ENCODE results near the gene SLC17A6. TPM values are rescaled to one million over a fixed set of nuclear protein-coding genes. Genes with fewer than 3 reads are reported as not detected.

The SLC17A6 gene
- not detected for total RNA-seq

DNA sequence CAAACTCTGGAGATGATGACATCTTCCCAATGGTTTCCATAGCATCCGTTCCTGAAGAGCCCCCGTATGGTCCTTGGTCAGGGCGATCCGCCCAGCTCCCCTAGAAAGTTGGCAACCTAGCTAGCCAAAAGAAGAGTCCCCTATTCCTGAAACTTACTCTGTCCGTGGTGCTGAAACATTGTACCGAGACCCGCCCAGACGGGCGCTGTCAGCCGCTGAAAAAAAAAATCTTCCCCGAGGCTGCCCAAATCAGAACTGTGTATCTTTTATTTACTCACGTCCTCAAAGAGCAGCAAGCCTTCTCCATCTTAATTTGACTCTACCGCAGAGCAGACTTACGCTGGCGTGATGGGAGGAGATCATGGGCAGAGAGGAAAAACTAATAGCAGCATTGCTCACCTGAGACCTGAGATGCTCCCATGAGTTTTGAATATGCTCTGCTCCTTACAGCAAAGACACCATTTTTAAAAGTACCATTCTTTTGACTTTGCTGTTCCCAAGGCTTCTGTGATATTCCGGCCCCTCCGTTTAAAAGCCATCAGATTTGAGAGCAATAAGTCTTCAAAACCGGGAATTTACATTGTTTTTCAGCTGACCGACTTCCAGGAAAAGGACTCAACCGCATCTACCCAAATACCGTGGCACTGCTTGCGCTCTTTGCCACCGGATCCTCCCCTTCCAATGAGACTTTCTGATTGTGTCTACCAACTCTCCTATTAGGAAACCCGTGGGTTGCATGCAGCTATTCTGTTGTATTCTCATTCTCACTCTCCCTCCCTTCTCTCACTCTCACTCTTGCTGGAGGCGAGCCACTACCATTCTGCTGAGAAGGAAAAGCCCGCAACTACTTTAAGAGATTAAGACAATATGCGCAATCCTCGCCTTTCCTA lies at the start of gene SLC17A6:
Gene SLC17A6, plus strand, starts transcription at position 786 of the 890 bp plus-strand sequence. CDS start 153 bp downstream, outside the sequence.
- Histone ChIP-seq H3K4me1 (ENCODE audit: insufficient read depth, low read length) (no peaks in the 10 kb centered on the region), H3K4me3 (ENCODE audit: low read length) (no peak within 1 kb of the TSS), H3K9me3 (ENCODE audit: low read depth, low read length) (no peaks in the 10 kb centered on the region), H3K27me3 (ENCODE audit: insufficient read depth, low read length) (peaks cover 62% of the 10 kb centered on the region)

DNA sequence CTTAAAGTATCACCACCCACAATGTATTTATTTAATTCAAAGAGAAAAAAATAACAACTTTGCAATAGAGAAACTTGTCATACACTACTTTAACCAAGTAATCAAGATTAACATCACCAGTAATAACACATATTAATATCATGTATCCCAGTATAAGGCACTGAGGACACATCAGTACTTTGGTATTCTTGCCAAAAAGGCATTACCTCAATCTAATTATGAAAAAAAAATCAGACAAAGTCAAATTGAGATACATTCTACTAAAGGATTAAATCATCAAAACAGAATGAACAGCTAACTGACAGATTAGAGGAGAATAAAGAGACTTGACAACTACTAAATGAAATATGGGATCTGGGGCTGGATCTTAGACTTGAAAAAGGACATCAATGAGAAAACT lies 35.8 kb upstream of the SLC17A6 start:
- Histone ChIP-seq H3K4me1 (ENCODE audit: insufficient read depth, low read length) (no peaks in the 10 kb centered on the region), H3K9me3 (ENCODE audit: low read depth, low read length) (no peaks in the 10 kb centered on the region), H3K27me3 (ENCODE audit: insufficient read depth, low read length) (peaks cover 2% of the 10 kb centered on the region), H3K4me3 (ENCODE audit: low read length) (no peak overlapping the region)

DNA sequence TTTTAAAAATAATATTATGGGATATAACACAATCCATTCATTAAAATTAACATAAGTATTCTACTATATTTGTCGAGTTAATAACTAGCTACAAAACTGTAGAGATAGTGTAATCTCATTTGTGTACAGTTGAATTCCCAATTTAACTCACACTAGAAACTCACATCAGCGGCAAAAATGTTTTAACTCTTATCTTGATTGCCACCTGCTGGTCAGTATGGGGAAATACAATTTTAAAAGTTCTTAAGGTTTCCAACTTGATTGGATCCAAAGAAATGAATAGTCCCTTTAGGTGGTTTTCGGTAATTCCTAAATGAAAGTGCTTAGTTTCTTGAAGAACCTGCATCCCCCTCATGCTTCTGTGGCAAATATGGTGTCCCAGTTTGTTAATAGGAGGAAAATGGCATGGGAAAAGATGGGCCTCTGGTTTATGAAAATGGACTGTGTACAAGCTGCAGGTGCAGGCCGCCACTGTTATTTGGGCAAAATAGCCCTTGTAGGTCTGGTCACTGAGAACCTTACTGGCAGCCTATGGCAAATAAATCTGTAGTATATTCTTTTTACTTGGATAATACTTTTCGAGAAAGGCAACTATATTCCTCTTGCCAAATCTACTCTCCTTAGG lies 33.7 kb upstream of the SLC17A6 start:
- no peaks in the 10 kb centered on the region for H3K4me1 ChIP-seq (ENCODE audit: insufficient read depth, low read length)
- peaks cover 7% of the 10 kb centered on the region for H3K27me3 ChIP-seq (ENCODE audit: insufficient read depth, low read length)
- H3K9me3 ChIP-seq (ENCODE audit: low read depth, low read length), result no peaks in the 10 kb centered on the region
- no peak overlapping the region for H3K4me3 ChIP-seq (ENCODE audit: low read length)

DNA sequence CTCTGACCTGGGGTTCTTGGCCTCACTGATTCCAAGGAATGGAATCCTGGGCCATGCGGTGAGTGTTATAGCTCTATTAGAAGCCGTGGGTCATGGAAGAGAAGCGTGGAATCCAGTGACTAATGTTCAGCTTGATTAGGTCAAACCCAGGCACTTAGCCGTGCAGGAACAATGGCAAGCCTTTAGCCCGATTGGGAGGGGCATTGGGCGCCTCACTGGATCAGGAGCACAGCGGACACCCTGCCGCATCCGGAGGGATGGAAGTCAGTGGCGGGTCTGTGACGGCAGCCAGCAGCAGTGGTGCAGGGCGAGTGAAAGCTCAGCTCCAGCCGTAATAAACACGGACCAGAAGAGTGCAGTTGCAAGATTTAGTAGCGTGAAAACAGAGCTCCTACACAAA lies 20.5 kb upstream of the SLC17A6 start:
- no peak overlapping the region for H3K4me3 ChIP-seq (ENCODE audit: low read length)
- H3K27me3 ChIP-seq (ENCODE audit: insufficient read depth, low read length), result no peaks in the 10 kb centered on the region
- H3K4me1 ChIP-seq (ENCODE audit: insufficient read depth, low read length), result no peaks in the 10 kb centered on the region
- H3K9me3 ChIP-seq (ENCODE audit: low read depth, low read length), result no peaks in the 10 kb centered on the region

DNA sequence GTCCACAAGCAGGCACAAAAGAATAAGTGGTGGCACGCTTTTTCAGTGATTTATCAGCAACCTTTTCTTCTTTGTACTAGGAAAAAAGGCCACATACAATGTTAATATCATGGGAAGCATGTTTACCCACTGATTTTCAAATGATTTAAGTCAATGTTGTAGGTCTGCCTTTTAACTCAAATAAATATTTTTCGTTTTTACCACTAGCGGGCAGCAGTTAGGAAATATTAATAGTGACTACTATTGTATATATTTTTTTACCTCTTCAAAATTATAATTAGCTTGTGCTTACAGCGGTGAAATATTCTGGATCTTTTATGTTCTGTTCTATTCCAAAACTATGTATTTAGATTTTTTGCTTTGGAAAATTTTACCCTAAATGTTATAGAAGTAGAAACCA lies 6.4 kb upstream of the SLC17A6 start:
- Histone ChIP-seq H3K9me3 (ENCODE audit: low read depth, low read length) (no peaks in the 10 kb centered on the region), H3K4me3 (ENCODE audit: low read length) (no peak overlapping the region), H3K4me1 (ENCODE audit: insufficient read depth, low read length) (no peaks in the 10 kb centered on the region), H3K27me3 (ENCODE audit: insufficient read depth, low read length) (peaks cover 6% of the 10 kb centered on the region)

DNA sequence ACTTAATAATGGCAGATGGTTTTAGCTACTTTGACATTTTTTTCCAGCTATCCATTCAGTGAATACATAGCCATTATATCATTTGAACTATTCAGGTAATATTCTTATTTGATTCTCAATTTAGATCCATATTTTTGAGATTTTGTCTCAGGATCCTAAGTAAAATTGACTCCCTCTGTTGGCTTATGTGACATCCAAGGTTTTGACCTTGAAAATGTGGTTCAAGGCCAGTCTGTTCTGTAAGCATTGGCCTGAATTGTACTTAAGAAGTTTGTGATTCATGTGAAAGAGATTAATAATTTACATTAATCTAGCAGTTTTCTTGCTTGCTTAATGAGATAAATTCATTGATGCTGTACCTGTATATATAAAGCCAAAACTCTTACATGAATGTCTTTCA lies 1.6 kb upstream of the SLC17A6 start:
- H3K4me3 ChIP-seq (ENCODE audit: low read length), result no peak overlapping the region
- peaks cover 50% of the 10 kb centered on the region for H3K27me3 ChIP-seq (ENCODE audit: insufficient read depth, low read length)
- H3K9me3 ChIP-seq (ENCODE audit: low read depth, low read length), result no peaks in the 10 kb centered on the region
- H3K4me1 ChIP-seq (ENCODE audit: insufficient read depth, low read length), result no peaks in the 10 kb centered on the region

DNA sequence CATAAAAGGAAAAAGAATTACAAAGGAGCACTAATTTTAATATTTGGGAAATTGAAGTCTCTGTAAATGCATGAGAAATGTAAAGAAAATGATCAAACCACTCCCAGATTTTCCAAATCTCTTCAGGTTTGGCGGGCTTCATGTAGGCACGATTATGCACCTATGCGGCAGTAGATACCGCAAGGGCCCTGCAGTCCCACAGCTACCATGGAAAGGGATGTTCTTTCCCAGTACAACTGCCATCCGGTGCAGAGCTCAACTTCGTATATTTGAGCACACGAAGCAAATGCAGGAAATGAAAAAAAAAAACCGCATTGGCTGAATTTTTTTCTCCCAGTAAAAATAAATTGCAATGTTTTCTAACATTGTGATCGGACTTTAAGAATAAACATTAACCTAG lies 1.4 kb downstream of the SLC17A6 start:
- H3K27me3 ChIP-seq (ENCODE audit: insufficient read depth, low read length), result peaks cover 78% of the 10 kb centered on the region
- H3K4me3 ChIP-seq (ENCODE audit: low read length), result no peak overlapping the region
- no peaks in the 10 kb centered on the region for H3K4me1 ChIP-seq (ENCODE audit: insufficient read depth, low read length)
- H3K9me3 ChIP-seq (ENCODE audit: low read depth, low read length), result no peaks in the 10 kb centered on the region

DNA sequence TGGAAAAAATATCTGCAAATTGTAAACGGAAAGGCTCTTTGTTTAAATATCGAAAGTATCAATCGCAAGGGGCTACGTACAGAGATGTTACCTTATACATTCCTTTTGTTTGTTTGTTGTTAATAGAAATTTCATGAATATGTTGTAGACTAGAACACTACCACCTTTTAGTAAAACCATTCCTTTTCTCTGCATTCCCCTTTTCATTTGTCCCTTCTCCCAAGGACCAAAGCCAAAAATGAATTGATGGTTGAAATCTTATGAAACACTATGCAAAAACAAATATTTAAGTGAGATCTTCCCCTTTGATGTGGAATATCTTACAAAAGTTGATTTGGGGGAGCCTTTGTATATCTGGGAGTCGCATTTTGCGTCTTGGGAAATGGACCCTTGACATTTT lies 2.1 kb downstream of the SLC17A6 start:
- Histone ChIP-seq H3K4me3 (ENCODE audit: low read length) (no peak overlapping the region), H3K27me3 (ENCODE audit: insufficient read depth, low read length) (peaks cover 82% of the 10 kb centered on the region)

DNA sequence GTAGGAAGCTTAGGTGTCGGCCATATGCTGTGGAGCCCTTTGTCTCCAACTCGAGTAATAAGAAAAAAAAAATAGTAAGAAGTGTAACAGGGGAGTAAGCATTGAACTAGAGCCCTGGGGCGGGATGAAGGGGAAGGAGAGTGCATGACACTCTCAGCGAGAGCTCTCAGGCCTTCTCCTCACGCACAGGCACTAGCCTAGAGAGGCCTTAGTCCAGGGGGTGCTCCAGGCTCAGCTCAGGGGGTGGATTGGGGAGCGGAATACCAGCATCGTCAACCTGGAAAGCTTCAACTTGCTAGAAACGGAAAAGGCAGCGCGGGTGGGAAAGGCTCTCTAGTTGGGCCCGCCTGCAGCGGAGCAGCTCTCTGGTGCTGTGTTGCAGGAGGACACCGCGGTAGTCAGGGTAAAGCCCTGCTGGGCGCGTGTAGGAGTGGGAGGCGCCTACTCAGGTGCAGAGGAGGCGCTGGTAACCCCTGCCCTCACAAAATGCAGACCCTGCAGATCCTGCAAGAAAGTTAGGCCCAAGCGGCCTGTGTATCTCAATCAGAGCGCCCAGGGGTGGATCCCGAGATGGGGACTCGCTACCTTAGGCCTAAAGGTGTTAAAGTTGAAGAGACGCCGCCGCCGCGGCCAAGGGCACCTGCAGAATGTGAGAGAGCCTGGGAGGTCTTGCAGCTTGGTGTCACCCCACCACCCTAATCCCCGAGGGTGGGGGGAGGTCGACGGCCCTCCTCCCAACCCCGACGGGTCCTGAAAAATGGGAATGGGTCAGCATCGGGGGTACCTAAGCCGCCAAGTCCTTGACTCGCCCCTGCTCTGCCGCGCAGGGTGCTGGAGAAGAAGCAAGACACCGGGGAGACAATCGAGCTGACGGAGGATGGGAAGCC lies 2.8 kb downstream of the SLC17A6 start:
- no peak overlapping the region for H3K4me3 ChIP-seq (ENCODE audit: low read length)
- no peaks in the 10 kb centered on the region for H3K9me3 ChIP-seq (ENCODE audit: low read depth, low read length)
- H3K27me3 ChIP-seq (ENCODE audit: insufficient read depth, low read length), result peaks cover 85% of the 10 kb centered on the region
- H3K4me1 ChIP-seq (ENCODE audit: insufficient read depth, low read length), result no peaks in the 10 kb centered on the region

More for the DNA sequence above, 2.1 kb downstream of the SLC17A6 start:
- H3K9me3 ChIP-seq (ENCODE audit: low read depth, low read length), result no peaks in the 10 kb centered on the region
- no peaks in the 10 kb centered on the region for H3K4me1 ChIP-seq (ENCODE audit: insufficient read depth, low read length)

DNA sequence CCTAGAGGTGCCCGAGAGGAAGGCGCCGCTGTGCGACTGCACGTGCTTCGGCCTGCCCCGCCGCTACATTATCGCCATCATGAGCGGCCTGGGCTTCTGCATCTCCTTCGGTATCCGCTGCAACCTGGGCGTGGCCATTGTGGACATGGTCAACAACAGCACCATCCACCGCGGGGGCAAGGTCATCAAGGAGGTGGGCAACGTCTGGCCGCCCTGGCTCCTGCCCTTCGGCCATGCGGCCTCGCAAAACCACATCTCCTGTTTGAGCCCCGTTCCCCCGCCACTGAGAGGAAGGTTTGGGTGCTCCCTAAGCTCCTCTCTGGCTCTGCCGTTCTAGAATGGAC lies 3.4 kb downstream of the SLC17A6 start:
- Histone ChIP-seq H3K9me3 (ENCODE audit: low read depth, low read length) (no peaks in the 10 kb centered on the region), H3K4me3 (ENCODE audit: low read length) (no peak overlapping the region), H3K4me1 (ENCODE audit: insufficient read depth, low read length) (no peaks in the 10 kb centered on the region), H3K27me3 (ENCODE audit: insufficient read depth, low read length) (peaks cover 87% of the 10 kb centered on the region)

DNA sequence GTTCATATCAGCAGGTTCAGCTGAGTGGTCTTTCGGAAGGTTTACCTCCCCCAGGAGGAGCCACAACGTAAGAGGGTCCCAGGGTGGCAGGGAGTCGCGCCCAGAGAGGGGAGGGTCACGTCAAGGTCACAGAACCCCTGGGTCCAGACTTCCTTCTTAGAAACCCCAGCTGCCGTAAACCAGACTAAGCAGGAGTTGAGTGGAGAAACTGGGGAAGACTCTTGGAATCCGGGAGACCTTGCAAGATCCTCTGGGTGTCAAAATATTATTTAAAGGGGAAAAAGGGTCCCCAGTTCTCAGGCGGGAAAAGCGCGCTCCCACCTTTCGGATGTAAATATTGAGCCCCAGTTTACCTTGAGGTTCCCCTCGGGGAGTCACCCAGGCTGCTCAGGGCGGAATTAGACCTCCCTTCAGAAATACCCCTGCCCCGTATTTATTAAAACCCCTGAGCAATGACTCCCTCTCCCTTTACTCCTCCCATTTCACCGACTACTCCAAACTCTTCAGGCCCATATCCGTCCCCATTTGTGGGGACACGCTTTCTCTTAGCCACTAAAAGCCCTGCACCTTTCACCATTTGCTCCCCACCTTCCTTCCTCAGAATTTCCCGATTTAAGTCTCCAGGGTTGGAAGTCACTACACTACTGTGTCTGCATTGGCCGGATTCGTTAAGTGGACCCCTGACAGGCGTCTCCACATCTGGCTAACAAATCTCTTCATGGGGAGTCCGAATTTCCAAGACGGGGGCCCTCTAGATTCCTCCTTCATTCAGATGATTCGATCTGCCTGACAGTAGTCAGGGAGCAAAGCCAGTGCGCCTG lies 4.2 kb downstream of the SLC17A6 start:
- no peak overlapping the region for H3K4me3 ChIP-seq (ENCODE audit: low read length)
- H3K9me3 ChIP-seq (ENCODE audit: low read depth, low read length), result no peaks in the 10 kb centered on the region
- no peaks in the 10 kb centered on the region for H3K4me1 ChIP-seq (ENCODE audit: insufficient read depth, low read length)
- H3K27me3 ChIP-seq (ENCODE audit: insufficient read depth, low read length), result peaks cover 81% of the 10 kb centered on the region

DNA sequence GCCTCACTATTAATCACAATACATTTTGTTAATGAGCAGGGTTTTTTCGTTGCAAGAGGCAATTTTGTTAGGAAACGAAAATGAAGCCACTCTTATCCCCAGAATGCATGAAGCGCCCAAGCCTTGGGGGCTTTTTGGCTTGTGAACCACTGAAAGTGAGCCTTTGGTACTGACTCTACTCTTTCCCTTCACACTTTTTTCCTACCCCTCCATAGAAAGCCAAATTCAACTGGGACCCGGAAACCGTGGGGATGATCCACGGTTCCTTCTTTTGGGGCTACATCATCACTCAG lies 4.8 kb downstream of the SLC17A6 start:
- H3K27me3 ChIP-seq (ENCODE audit: insufficient read depth, low read length), result peaks cover 75% of the 10 kb centered on the region
- no peak overlapping the region for H3K4me3 ChIP-seq (ENCODE audit: low read length)
- H3K9me3 ChIP-seq (ENCODE audit: low read depth, low read length), result no peaks in the 10 kb centered on the region
- H3K4me1 ChIP-seq (ENCODE audit: insufficient read depth, low read length), result no peaks in the 10 kb centered on the region

DNA sequence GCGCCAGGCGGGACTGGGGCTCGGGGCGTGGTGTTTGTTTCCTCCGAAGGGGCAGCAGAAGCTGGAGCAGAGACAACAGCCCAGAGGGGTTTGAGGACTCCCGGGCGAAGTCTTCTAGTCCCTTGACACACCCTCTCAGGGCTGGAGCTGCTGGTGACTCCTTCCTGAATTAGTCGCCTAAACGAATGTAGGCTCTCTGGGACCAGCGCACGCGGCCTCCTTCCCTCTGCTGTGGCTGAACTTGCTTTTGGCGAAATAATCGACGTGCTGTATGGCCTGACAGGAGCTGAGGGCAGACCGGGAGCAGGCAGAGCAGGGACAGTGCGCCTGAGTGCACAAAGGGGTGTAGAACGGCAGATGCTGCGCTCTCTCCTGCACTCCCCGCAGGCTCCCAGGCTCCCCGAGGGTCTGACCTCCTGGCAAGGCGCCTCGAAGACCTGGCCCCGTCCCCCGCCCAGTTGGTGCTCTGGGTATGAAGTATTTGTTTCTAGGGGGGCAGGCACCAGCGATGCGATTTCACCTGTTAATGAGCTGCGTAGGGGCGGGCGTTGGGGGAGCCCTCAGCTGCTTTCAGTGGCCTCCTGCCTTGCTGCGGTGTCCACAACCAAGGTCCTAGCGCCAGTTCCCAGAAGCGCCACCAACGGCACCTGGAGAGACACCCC lies 5.3 kb downstream of the SLC17A6 start:
- peaks cover 70% of the 10 kb centered on the region for H3K27me3 ChIP-seq (ENCODE audit: insufficient read depth, low read length)
- no peaks in the 10 kb centered on the region for H3K4me1 ChIP-seq (ENCODE audit: insufficient read depth, low read length)
- no peak overlapping the region for H3K4me3 ChIP-seq (ENCODE audit: low read length)
- no peaks in the 10 kb centered on the region for H3K9me3 ChIP-seq (ENCODE audit: low read depth, low read length)

DNA sequence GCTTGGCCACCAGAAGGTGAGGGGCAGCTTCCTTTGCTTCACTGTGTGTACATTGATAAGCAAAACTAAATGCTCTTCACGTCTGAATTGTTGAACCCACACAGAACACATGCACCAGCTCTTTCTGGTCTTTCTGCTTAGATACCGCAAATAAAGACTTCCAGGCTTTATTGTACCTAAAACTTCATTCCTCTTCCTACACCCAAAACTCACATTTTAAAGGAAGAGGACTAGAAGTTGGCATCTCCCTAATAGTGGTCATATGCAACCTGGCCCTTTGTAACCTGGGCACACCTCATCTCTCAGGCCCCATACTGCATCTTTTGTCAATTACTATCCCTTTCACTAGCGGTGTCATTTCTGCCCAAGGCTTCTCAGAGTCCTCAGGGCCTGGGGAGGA lies 5.9 kb downstream of the SLC17A6 start:
- Histone ChIP-seq H3K4me3 (ENCODE audit: low read length) (no peak overlapping the region), H3K27me3 (ENCODE audit: insufficient read depth, low read length) (peaks cover 67% of the 10 kb centered on the region)

More for the DNA sequence above, 5.9 kb downstream of the SLC17A6 start:
- Histone ChIP-seq H3K4me1 (ENCODE audit: insufficient read depth, low read length) (no peaks in the 10 kb centered on the region), H3K9me3 (ENCODE audit: low read depth, low read length) (no peaks in the 10 kb centered on the region)
